HepG2 (cell line): ENCODE results near the gene RTRAF. TPM values are rescaled to one million over a fixed set of nuclear protein-coding genes. Genes with fewer than 3 reads are reported as not detected.

Experiments
- ATAC-seq: fragments of 200-7000 bp; cut with Tn5 transposase; 3 replicates; pipeline ENCODE4 v1.9.1; 2020; ENCODE audit warnings: mild to moderate bottlenecking, moderate library complexity
- BruUV-seq: library from RNA; stranded (reverse); fragments of 400-500 nt; replicated peaks from 2 replicates; lab custom pipeline; 2021; lab: Mats Ljungman, UMichigan
- CTCF ChIA-PET: fragments of 300-600 bp; formaldehyde crosslinking; extraction: SDS; loops from one replicate; lab custom pipeline; 2021; ENCODE audit warnings: low total read pairs, inconsistent platforms, low intra/inter-chr PET ratio; lab: Yijun Ruan, JAX
- POLR2A ChIA-PET: fragments of 350-600 bp; sonication (Branson Sonifier 250); formaldehyde crosslinking; loops from one replicate; lab custom pipeline; 2020; ENCODE audit warnings: antibody characterized with exemption, inconsistent platforms; lab: Yijun Ruan, JAX
- DNase-seq: peaks from one replicate; pipeline ENCODE4 v3.0.0-alpha.2; 2015; ENCODE audit warnings: low spot score
- FAIRE-seq: peaks from 3 replicates; lab custom pipeline; 2011; peaks lifted over from hg19 to GRCh38; lab: Jason Lieb, UNC
- H2AFZ ChIP-seq: one replicate; pipeline ENCODE4 v1.6.1; 2011; ENCODE audit warnings: low read length, inconsistent platforms
- H3K27ac ChIP-seq: fragments of 300-600 bp; 3 replicates; pipeline ENCODE4 v1.8.0; 2011; ENCODE audit warnings: mixed run types, mild to moderate bottlenecking, mixed read lengths, low read length, inconsistent platforms; ENCODE audit not compliant: insufficient read depth; ENCODE audit errors: extremely low read length
- H3K27me3 ChIP-seq, 2 experiments: fragments of 200-600 bp in 1 of 2; 2 replicates in 1 of 2; 3 replicates in 1 of 2; pipeline versions ENCODE4 v1.6.0 to v1.8.0; 2011; ENCODE audit warnings: low read length in 2 of 2, mild to moderate bottlenecking in 2 of 2, moderate library complexity in 2 of 2, inconsistent platforms in 1 of 2; ENCODE audit not compliant: insufficient read depth in 2 of 2, control insufficient read depth in 1 of 2
- H3K36me3 ChIP-seq, 2 experiments: fragments of 200-600 bp in 1 of 2; replicated peaks in 1 of 2; 2 replicates in 1 of 2; 3 replicates in 1 of 2; pipeline versions ENCODE4 v1.5.1 to v1.8.0; 2011; ENCODE audit warnings: low read length in 2 of 2, inconsistent platforms in 1 of 2; ENCODE audit not compliant: insufficient read depth in 2 of 2, control insufficient read depth in 1 of 2
- H3K4me1 ChIP-seq: 2 replicates; pipeline ENCODE4 v1.5.1; 2012; ENCODE audit warnings: low read length, inconsistent platforms; ENCODE audit not compliant: insufficient read depth
- H3K4me2 ChIP-seq: 2 replicates; pipeline ENCODE4 v1.6.0; 2011; ENCODE audit warnings: low read depth, low read length, inconsistent platforms
- H3K4me3 ChIP-seq, 3 experiments: fragments of 200-600 bp in 1 of 3; sonication (generic), shearing (Covaris generic) in 1 of 3; replicated peaks in 1 of 3; 2 replicates each; pipeline ENCODE4 v1.5.1; 2011 to 2016; ENCODE audit warnings: low read length in 3 of 3, inconsistent platforms in 2 of 3, low read depth in 2 of 3, mild to moderate bottlenecking in 2 of 3, control low read depth in 1 of 3, mixed read lengths in 1 of 3; ENCODE audit not compliant: insufficient read depth in 1 of 3
- H3K79me2 ChIP-seq: one replicate; pipeline ENCODE4 v1.6.1; 2011; ENCODE audit warnings: low read length, inconsistent platforms; ENCODE audit not compliant: insufficient read depth
- H3K9ac ChIP-seq: 2 replicates; pipeline ENCODE4 v1.6.0; 2011; ENCODE audit warnings: mild to moderate bottlenecking, low read depth, low read length, inconsistent platforms; ENCODE audit not compliant: insufficient read depth
- H3K9me3 ChIP-seq: 2 replicates; pipeline ENCODE4 v1.5.1; 2012; ENCODE audit warnings: mild to moderate bottlenecking, low read length
- H4K20me1 ChIP-seq: 2 replicates; pipeline ENCODE4 v1.6.0; 2011; ENCODE audit warnings: inconsistent platforms, mild to moderate bottlenecking, low read length, moderate library complexity; ENCODE audit not compliant: insufficient read depth
- GMEB2 ChIP-seq: IDR thresholded peaks from 2 replicates; pipeline ENCODE4 v1.6.1; 2016; ENCODE audit warnings: missing biosample characterization, missing genetic modification reagents, low read depth
- PAF1 ChIP-seq: IDR thresholded peaks from 2 replicates; pipeline ENCODE4 v1.6.1; 2016; ENCODE audit warnings: missing genetic modification reagents, missing compliant biosample characterization
- RBM22 ChIP-seq: fragments of 200-400 bp; formaldehyde crosslinking; optimal IDR thresholded peaks from 2 replicates; pipeline ENCODE3; 2017; ENCODE audit warnings: mild to moderate bottlenecking, low read length, moderate library complexity
- SMARCE1 ChIP-seq: fragments of 450-650 bp; IDR thresholded peaks from 2 replicates; pipeline ENCODE4 v1.6.1; 2017; ENCODE audit warnings: borderline replicate concordance
- SYNCRIP ChIP-seq: fragments of 200-400 bp; formaldehyde crosslinking; IDR thresholded peaks from 2 replicates; pipeline ENCODE4 v1.6.1; 2018; ENCODE audit warnings: mild to moderate bottlenecking, low read depth, low read length; ENCODE audit not compliant: insufficient read depth
- TCF12 ChIP-seq, 2 experiments: fragments of 450-650 bp in 1 of 2; sonication (generic) in 1 of 2; formaldehyde crosslinking in 1 of 2; IDR thresholded peaks; 2 replicates each; pipeline versions ENCODE4 v1.6.1 to v1.8.0; 2017 to 2022; ENCODE audit warnings: antibody characterized with exemption in 1 of 2, mild to moderate bottlenecking in 1 of 2, missing genetic modification reagents in 1 of 2, moderate library complexity in 1 of 2
- ZFYVE20 ChIP-seq: sonication (generic); formaldehyde crosslinking; IDR thresholded peaks from 2 replicates; pipeline ENCODE4 v1.8.0; 2023; ENCODE audit warnings: low read depth, mild to moderate bottlenecking, moderate library complexity, missing genetic modification reagents, borderline replicate concordance
- ZNF10 ChIP-seq: sonication (generic); formaldehyde crosslinking; IDR thresholded peaks from 2 replicates; pipeline ENCODE4 v1.4.0; 2020; ENCODE audit warnings: mild to moderate bottlenecking, low read depth, missing genetic modification reagents, borderline replicate concordance
- ZNF615 ChIP-seq: sonication (generic); formaldehyde crosslinking; IDR thresholded peaks from 2 replicates; pipeline ENCODE4 v1.5.0; 2020; ENCODE audit warnings: mild to moderate bottlenecking, missing genetic modification reagents, borderline replicate concordance
- ZNF841 ChIP-seq: sonication (generic); formaldehyde crosslinking; IDR thresholded peaks from 2 replicates; pipeline ENCODE4 v1.8.1; 2023; ENCODE audit warnings: missing genetic modification reagents, borderline replicate concordance
- WGBS: methylation state at CpG from one replicate; pipeline ENCODE4 v1.1.6; 2017; ENCODE audit warnings: low lambda C conversion rate; 5-methylcytosine and 5-hydroxymethylcytosine counted together
- in situ Hi-C: cut with HindIII; loops from 2 replicates; pipeline ENCODE4 v1.10.0; 2017; ENCODE audit warnings: low pct_unique_long_range_greater_than_20kb; ENCODE audit not compliant: extremely low pct_ligation_motif_present
- intact Hi-C: fragments of 100-400 bp; cut with micrococcal nuclease; formaldehyde crosslinking; loops from one replicate; pipeline ENCODE4 v1.10.0; 2022; ENCODE audit not compliant: unreplicated experiment
- polyA plus RNA-seq, 8 experiments: library from polyadenylated mRNA; depleted of rRNA in 3 of 8; stranded (reverse) in 7 of 8; unstranded in 1 of 8; fragments of >200 nt; fragmentation: Illumina TruSeq in 4 of 8; extraction: Trizol in 4 of 8; gene quantifications; 2 replicates each; pipeline versions ENCODE4 v1.2.1 to v1.2.3, GENCODE V29; 2011 to 2016; ENCODE audit warnings: low read depth in 4 of 8, missing spikeins in 1 of 8, mixed read lengths in 1 of 8; ENCODE audit not compliant: insufficient read depth in 1 of 8
- total RNA-seq, 5 experiments: library from RNA; depleted of rRNA; stranded (reverse); fragments of >200 nt; fragmentation: Illumina TruSeq; extraction: Trizol; gene quantifications; 2 replicates each; pipeline ENCODE4 v1.2.3, GENCODE V29; 2016; ENCODE audit warnings: low read depth in 1 of 5
- TF ChIP-seq, protein P1 (sequence below): sonication (generic); formaldehyde crosslinking; IDR thresholded peaks from 2 replicates; pipeline ENCODE4 v1.4.0; 2020; ENCODE audit warnings: missing genetic modification reagents

RTRAF gene
- total and polyA plus RNA-seq, 2 of the 13 experiments (the other 11 are each of a cell fraction or from before 2014, with no cell fraction given): 137 to 258 TPM

- no peak overlapping the region for H3K4me3 ChIP-seq
- BruUV-seq: no TSS peak
- H3K36me3 ChIP-seq: no peaks in the 10 kb centered on the region
- H3K9me3 ChIP-seq: no peaks in the 10 kb centered on the region
- WGBS: 49% methylated on average over 2 of the region's 2 CpGs
- TF ChIP-seq SYNCRIP (no peak), ZFYVE20 (CRISPR knock-in tag) (no peak), GMEB2 (CRISPR knock-in tag) (no peak), SMARCE1 (no peak), RBM22 (no peak), ZNF841 (CRISPR knock-in tag) (no peak), ZNF10 (CRISPR knock-in tag) (no peak), PAF1 (CRISPR knock-in tag) (no peak), TCF12 (IDR thresholded peaks at IDR 0.05) (no peak), TCF12 (CRISPR knock-in tag; IDR thresholded peaks at IDR 0.05) (no peak), ZNF615 (CRISPR knock-in tag) (no peak)
- TF ChIP-seq, protein P1, sequence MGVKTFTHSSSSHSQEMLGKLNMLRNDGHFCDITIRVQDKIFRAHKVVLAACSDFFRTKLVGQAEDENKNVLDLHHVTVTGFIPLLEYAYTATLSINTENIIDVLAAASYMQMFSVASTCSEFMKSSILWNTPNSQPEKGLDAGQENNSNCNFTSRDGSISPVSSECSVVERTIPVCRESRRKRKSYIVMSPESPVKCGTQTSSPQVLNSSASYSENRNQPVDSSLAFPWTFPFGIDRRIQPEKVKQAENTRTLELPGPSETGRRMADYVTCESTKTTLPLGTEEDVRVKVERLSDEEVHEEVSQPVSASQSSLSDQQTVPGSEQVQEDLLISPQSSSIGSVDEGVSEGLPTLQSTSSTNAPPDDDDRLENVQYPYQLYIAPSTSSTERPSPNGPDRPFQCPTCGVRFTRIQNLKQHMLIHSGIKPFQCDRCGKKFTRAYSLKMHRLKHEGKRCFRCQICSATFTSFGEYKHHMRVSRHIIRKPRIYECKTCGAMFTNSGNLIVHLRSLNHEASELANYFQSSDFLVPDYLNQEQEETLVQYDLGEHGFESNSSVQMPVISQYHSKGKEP: no peak
- FAIRE-seq (no peak), ATAC-seq (no peak), DNase-seq (no peak)
- H3K79me2 ChIP-seq: no peaks in the 10 kb centered on the region
- no peak overlapping the region for H3K4me2 ChIP-seq
- no peaks in the 10 kb centered on the region for H4K20me1 ChIP-seq
- no peak overlapping the region for H3K27ac ChIP-seq
- H3K27me3 ChIP-seq: peaks cover 2 to 27% of the 10 kb centered on the region in 2 experiments; a peak in 3 of 5 replicates
- no peak overlapping the region for H2AFZ ChIP-seq
- ChIA-PET POLR2A (no interaction called here), CTCF (no interaction called here)
- H3K9ac ChIP-seq: no peak overlapping the region
- peaks cover 13% of the 10 kb centered on the region for H3K4me1 ChIP-seq
- in situ Hi-C loops (no loop called here), intact Hi-C loops (no loop called here)
These were observed 57.1 kb downstream of the RTRAF start for GRCh38 chr14:52046376-52046917.
